HG02588 (cell line): ENCODE results near the gene POLR2M.

Source experiments
- ATAC-seq: cut with Tn5 transposase; IDR thresholded peaks from one replicate; pipeline ENCODE4 v1.9.1; 2021; ENCODE audit warnings: mild to moderate bottlenecking, moderate library complexity; ENCODE audit not compliant: unreplicated experiment

POLR2M gene

DNA sequence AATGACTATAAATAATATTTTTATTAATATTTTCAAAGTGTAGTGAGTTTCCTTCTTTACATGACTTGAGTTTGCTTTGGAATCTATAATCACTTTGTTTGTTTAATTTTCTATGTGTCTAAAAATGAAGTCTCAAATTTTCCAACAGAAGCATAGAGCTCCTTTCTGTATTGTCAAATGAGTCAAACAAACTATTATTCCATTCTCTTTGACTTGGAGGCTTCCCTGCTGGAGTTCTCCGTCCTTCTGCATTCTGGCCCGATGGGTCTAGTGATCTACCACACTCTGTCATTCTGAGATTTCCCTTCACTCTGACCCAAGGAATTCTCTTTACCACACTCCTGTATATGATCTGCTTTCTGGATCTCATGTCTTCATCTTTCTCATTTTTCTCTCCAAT lies 30.1 kb downstream of the POLR2M start:
- ATAC-seq, result no peak

- no peak for ATAC-seq
Observed at GRCh38 chr15:57738734-57739237, 32.3 kb downstream of the POLR2M start.

GRCh38 chr15:57740048-57740447 lies 33.5 kb downstream of the POLR2M start:
- ATAC-seq, result no peak

DNA sequence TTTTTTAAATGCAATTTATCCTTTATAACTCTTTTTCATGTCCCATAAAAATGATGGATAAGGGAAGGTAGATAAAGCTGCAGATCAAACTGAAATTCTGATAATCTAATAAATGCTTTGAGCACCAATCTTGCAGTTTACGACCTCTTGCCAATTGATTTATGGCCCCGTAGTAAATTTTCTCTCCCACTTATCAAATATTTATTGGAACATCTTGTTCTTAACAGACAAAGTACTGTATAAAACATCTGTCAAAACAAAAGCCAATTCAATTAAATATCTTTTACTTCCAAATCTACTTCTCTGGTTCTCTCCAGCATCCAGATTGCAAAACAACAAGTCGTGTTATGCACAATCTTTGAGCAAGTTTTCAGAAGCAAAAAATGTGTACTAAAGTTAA lies 34.6 kb downstream of the POLR2M start:
- ATAC-seq, result no peak

DNA sequence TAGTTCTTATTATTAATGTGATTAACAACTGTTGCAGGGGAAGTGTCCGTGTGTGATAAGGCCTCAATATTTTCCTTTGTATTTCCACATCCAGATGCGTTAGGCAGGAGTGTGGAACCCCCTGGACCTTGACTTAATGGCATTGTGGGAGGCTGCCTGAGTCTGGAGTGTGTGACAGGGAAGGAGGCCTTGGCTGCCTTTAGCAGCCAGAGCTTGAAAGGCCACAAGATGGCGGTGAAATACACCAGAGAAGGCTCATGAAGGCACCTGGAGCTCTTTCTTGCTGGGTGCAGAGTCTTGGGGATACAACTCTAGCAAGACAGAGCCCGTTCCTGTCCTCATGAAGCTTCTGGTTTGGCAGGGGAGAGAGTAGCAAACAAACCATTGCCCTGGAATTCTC lies 36.9 kb downstream of the POLR2M start:
- ATAC-seq, result no peak

DNA sequence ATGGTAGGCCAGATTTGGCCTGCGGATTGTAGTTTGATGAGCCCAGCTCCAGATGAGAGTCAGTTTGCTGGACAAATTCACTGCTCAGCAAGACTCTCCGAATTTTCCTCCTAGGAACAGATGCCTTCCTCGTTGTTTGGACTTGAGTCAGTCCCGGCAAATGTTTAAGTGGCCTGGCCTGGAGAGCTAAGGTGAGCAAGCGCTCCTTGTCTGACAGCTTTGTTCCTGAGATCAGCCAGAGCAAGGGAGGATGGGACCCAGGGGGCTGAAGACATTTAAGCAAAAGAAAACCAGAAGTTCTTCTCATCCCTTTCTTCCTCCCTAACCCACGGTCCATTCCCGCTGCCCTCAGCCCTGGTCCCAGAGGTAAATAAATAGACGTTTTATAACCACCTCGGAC lies 40.3 kb downstream of the POLR2M start:
- no peak for ATAC-seq

DNA sequence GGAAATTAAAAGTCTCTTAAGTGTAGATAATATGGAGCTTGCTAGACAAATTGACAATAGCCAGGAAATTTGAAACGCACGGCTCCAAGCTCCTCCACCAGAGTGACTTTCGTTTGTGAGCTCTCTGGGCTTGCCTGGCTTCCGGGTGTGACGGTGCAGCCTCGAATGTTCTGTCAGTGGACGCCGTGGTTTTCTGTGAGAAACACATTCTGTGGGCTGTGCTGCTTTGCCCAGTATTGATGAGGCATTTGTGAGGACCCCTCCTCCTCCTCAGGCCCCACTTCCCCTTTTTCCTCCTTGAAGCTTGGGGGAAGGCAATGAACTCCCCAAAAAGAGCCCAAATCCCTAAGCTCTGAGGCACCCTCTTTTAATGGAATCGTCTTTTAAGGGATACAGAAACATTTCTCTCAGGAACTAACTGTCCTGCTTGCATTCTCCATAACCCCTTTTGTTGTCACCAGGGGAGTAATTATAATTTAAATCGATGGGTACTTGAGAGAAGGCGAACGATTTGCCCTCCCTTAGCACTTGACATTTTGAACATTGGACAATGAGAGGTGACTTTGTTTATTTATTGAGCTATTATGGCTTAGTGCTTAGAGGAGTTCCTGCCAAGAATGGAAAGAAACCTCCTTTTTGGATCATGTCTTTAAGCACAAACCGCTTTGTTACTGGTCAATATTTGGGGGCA lies 40.8 kb downstream of the POLR2M start:
- no peak for ATAC-seq

DNA sequence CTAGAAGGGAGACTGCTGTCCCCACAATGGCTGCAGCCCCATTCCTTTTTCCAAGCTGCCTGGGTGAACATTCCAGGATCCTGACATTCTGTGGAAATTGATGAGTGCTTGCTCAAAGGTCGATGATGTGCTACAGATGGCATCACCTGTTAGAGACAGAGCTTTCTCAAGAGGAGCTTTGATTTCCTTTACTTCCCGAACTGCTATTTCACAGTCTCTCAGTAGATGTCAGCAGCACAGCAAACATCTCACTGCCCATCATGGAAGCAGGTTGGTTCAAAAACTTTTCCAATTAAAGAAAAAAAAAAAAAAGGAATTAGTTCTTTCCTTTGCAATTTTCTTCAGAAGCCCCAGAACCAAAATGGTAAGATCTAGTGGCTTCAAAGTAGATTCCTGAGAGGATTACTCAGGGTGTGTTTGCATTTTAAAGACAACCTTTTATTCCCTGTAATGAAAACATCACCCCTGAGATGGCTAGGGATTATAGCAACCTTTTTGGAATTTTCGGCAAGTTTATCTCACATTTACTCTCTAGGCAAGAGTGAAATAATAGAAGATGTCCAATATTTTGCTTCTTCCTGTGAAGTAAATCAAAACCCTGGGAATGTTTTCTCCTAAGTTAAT lies 44.8 kb downstream of the POLR2M start:
- no peak for ATAC-seq

- no peak for ATAC-seq
Observed at GRCh38 chr15:57752436-57752835, 45.9 kb downstream of the POLR2M start.

DNA sequence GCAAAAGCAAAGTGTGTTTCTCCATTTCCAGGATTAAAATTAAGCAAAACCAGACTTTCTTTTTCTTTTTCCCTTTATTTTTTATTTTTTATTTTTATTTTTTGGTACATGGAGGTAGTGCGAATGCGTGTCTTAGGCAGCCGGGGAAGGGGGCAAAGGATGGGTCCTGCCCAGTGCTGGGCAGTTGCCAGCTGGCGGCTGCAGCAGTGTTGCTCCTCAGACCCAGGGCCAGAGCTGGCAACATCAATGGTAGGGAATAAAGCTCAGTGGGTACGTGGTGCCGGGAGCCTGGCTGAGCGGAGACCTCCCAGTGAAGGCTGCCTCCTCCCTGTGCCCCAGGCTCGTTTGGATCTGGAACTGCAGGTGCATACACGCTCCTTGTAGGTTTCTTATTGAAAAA lies 46.3 kb downstream of the POLR2M start:
- no peak for ATAC-seq

DNA sequence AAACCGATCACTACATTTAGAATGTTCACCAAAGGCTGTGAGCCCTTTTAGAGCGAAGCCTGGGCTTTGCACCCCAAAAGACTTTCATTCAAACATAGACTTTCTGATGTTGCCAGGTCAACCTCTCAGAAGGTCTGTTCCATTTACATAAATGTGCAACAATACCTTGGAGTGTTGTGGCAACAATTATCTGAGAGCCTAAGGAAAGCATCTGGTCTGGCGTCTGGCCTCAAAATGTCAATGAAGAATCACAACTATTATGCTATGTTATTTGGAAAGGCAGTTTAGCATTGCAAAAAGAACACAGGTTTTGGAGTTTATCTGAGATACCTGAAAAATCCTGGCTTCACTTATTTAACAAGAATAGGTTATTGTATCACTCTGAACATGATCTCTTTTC lies 50.0 kb downstream of the POLR2M start:
- no peak for ATAC-seq

DNA sequence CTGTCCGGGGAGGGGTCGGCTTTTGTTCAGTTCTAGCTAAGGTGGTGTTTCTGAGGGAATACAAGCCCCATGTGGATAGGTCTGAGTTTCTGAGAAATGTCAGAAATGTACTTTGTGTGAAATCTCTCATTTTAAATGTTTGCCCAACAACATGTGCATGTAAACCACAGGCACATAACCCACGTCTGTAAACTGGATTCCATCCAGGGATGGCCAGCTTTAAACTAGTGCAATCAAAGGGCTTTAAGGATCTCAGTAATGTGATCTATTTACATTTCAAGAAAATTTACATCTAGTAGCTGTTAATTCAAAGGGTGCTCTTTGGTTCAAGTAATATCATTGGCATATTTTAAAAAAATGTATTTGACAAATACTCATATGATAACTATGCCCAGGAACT lies 52.0 kb downstream of the POLR2M start:
- ATAC-seq, result no peak

- ATAC-seq, result no peak
Observed at GRCh38 chr15:57761562-57761961, 55.0 kb downstream of the POLR2M start.

- no peak for ATAC-seq
Observed at GRCh38 chr15:57762302-57762701, 55.8 kb downstream of the POLR2M start.

DNA sequence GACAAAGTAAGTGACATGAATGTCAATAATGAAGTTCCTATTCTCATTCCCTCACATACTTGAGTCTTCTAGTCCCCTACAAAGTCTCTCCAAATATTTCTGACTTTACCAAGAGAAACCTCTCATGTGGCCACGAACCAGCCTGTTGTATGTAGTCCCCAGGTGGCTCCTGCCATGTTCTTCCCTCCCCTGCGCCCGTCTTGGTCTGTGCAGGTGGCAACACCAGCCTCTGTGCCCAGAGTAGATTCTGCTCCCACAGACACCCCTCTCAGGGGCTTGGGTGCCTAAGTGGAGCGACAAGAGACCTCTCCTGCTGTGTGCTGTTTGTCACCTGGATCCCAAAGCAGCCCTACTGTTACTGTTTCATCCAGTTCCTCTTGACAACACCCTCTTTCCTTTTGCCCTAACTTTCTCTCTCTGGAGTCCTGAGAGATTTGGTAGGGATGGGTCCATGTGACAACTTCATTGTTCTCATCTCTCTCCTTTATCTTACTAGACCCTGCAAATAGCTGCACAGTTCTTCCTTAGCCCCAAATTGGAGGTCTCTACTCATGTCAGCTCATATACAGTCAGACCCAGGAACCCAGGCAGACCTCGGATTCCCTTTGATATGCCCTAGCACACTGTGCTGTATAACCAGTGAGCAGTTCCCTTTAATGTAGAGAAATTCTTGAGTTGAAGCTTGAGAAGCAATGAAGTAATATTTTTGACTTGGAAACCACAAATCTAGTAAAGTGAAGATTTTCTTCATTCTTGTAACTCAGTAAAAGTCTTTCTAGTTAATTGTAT lies 56.9 kb downstream of the POLR2M start:
- no peak for ATAC-seq
